TTC549 (cell line): ENCODE results near the gene POLD2.

ENCODE experiments used
- FAIRE-seq: peaks from 2 replicates; lab custom pipeline; 2012; peaks lifted over from hg19 to GRCh38; lab: Jason Lieb, UNC

Gene POLD2

GRCh38 chr7:44112997-44113763 lies 10.2 kb downstream of the POLD2 start:
- FAIRE-seq, result no peak

DNA sequence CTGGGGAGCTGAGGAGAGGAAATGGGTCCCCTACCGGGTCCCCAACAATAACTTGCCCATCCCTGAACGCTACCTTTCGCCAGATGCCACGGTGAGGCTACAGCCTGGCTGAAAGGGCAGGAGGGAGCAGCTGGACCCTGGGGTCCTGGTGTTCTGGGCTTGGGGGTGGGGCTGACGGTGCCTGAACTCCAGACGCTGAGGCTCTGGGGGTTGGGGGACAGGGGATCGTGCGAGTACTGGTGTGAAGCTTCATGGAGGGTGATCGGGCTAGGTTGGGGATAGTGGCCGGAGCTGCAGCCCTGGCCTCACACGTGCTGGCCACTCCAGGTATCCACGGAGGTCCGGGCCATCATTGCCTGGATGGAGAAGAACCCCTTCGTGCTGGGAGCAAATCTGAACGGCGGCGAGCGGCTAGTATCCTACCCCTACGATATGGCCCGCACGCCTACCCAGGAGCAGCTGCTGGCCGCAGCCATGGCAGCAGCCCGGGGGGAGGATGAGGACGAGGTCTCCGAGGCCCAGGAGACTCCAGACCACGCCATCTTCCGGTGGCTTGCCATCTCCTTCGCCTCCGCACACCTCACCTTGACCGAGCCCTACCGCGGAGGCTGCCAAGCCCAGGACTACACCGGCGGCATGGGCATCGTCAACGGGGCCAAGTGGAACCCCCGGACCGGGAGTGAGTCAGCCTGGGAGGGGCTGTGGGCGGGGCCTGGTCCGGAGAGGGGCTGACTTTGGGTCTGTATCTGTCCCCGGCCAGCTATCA lies 10.9 kb downstream of the POLD2 start:
- no peak for FAIRE-seq

GRCh38 chr7:44111761-44112160 lies 11.6 kb downstream of the POLD2 start:
- FAIRE-seq, result no peak

DNA sequence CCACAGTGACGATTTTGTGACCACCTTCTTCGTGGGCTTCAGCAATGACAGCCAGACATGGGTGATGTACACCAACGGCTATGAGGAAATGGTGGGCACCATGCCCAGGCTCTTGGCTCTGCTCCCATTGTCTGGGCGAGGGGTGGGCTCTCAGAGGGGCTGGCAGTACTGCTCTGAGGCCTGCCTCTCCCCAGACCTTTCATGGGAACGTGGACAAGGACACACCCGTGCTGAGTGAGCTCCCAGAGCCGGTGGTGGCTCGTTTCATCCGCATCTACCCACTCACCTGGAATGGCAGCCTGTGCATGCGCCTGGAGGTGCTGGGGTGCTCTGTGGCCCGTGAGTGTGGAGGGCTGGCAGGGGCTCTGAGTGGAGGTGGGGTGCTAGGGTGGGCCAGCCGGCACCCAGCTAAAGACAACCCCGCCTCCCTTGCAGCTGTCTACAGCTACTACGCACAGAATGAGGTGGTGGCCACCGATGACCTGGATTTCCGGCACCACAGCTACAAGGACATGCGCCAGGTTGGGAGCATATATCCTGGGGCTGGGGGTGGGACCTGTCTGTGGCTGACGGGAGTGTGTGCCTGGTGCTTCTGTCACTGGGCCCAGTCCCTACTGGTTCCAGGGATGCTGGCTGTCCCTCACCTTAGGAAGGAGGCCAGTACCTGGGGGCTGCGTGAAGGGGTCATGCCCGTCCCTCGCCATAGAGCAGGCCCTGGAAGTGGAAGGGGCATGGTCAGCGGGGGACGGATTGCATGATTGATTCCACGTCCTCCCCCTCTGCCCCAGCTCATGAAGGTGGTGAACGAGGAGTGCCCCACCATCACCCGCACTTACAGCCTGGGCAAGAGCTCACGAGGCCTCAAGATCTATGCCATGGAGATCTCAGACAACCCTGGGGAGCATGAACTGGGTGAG lies 12.4 kb downstream of the POLD2 start:
- FAIRE-seq, result no peak

GRCh38 chr7:44109991-44110390 lies 13.4 kb downstream of the POLD2 start:
- no peak for FAIRE-seq

- no peak for FAIRE-seq
Measured at GRCh38 chr7:44108768-44109750, 14.3 kb downstream of the POLD2 start.

- FAIRE-seq, result no peak
Measured at GRCh38 chr7:44107961-44108767, 15.2 kb downstream of the POLD2 start.

GRCh38 chr7:44107116-44107960 lies 16.0 kb downstream of the POLD2 start:
- no peak for FAIRE-seq

- no peak for FAIRE-seq
Measured at GRCh38 chr7:44106311-44107065, 16.9 kb downstream of the POLD2 start.

DNA sequence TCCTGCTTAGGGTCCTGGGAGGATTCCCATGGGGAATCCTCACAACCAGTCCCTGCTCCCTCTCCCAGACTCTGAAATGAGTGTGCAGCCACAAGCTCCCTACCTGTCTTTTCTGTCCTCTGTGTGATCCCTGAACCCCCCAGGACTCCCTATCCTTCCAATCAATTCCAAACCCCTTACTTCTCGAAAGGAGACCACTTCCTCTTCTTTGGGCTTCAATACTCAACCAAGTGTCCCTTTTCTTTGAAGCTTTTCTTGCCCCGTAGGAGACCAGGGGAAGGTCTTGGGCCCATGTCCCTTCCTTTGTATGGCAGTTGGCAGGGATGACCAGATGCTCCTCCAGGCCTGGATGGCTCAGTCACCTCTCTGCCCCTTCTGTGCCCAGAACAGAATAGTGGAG lies 17.5 kb downstream of the POLD2 start:
- no peak for FAIRE-seq

- no peak for FAIRE-seq
Measured at GRCh38 chr7:44104860-44105771, 18.2 kb downstream of the POLD2 start.

DNA sequence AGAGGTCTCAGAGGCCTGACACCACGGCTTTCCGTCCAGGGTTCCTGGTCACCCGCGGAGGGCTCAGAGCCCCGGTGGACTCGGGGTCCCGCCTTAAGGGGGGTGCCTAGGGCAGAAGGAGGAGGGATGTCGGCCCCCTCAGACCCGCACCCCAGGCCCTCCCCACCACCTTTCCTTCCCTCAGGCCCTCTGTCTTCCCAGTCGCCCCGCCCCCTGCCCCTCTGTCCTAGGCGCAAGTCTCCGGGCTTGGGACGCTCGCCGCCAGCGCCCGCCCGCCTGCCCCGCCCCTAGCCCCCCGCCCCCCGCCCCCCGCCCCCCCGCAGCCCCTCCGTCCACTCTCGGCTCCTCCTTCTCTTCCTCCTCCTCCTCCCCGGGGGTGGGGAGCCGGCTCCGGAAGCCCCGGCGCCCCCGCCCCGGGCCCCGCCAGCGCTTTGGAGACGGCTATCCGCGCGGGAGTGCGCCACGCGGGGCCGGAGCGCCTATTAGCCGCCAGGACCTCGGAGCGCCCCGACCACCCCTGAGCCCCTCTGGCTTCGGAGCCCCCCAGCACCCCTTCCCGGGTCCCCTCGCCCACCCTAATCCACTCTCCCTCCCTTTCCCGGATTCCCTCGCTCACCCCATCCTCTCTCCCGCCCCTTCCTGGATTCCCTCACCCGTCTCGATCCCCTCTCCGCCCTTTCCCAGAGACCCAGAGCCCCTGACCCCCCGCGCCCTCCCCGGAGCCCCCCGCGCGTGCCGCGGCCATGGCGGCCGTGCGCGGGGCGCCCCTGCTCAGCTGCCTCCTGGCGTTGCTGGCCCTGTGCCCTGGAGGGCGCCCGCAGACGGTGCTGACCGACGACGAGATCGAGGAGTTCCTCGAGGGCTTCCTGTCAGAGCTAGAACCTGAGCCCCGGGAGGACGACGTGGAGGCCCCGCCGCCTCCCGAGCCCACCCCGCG lies 19.2 kb downstream of the POLD2 start, which contains the start of gene AEBP1:
TSS of gene AEBP1 (plus strand) at position 423 of the 937 bp plus-strand sequence. CDS start at position 744, 321 bp downstream.
- no peak for FAIRE-seq

DNA sequence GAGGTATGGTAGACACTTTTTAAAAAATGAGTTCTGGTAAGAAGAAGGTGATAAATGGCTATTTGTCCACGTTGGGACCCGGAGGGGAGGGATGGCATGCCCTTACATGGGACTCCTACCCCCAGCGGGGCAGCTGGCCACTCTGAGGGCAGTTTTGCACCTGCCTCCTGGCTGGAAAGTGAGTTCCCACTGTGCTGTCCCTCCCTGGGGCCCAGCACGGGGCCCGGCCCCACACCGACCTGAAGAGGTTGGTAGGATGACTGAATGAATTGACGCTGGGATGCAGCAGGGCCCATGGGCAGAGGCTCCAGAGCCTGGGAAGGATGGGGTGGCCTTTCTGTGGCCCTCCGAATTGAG lies 19.8 kb downstream of the POLD2 start:
- no peak for FAIRE-seq

GRCh38 chr7:44102846-44103565 lies 20.3 kb downstream of the POLD2 start:
- no peak for FAIRE-seq

DNA sequence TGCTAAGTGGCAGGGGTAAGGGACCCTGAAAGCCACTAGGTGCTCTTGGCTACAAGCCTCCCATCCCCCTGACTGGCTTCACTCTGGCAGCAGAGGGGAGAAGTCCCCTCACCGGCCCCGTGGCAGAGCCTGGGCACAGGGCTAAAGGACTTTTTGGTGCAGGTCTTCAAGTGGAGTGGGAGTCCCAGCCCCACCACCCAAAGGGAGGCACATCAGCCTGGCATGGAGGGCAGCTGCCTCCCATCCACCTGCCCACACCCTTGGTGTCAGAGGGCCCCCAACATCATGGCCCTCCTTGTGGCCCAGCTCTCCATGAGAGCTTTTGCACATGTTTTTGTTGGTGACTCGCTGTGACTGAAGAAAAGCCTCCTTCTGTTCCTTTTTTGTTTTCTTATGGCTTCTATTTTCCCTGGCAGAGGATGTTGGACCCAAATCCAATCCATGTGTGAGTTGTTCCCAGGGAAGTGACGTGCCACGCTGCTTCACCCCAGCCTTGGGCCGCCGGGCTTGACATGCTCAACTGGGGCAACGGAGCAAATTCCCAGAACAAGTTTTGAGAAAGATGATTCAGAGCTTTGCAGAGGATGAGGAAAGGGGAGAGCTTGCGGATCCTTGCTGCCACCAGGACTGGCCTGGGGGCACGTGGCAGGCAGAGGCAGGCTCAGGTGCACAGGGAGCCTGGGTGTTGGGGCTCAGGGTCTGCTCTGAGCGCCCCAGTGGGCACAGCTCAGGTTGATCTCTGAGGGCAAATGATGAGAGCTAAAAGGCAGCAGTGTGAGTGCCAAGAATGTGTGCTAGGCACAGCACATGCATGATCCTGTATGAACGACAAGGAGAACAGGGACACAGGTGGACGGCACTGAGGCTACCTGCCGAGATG lies 21.1 kb downstream of the POLD2 start:
- no peak for FAIRE-seq
